Activated T-cell treated with anti-CD3 and anti-CD28 coated beads for 48 hours (primary cell): ENCODE data around the gene EFHC1.
"Not testable (repeated sequence)": the region's sequence is repeated elsewhere in the genome, so short reads cannot be mapped to it uniquely, and the experiment has no call there.

Experiments
- DNase-seq: peaks from one replicate; pipeline ENCODE4 v3.0.0-alpha.2; 2020; ENCODE audit warnings: low read depth

EFHC1 gene

DNA sequence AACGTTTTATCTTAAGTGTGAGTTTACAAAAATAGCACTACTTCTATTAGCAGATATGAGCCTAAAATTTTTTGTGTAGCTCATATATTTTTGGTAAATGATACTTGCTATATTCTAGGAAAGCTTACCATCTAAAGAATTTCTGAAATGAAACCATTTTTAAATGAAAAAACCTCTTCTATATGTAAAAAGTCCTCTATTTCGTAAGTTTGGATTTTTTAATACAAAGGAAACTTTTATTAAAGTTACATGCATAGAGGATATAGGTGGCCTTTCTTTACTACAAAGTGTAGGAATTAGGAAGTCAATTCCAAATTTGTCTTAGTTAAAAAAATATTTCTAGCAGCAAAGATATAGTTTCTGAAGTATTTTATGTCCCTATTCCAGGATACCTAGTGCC, 18.8 kb downstream of the EFHC1 start:
- DNase-seq, result no peak

DNA sequence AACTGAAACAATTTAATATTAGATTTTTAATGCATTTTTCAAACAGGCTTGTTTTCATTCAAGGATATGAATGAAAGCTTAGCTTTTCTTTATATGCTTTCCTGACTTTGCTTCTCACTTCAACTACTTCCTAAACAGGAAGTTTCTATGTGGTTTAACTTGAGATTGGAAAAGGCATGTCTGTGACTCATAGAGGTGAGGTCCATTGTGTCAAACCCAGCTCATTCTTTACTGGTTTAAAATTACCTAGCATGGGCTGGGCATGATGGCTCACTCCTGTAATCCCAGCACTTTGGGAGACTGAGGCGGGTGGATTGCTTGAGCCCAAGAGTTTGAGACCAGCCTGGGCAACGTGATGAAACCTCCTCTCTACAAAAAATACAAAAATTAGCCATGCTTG, 34.4 kb downstream of the EFHC1 start:
- DNase-seq, result no peak

DNA sequence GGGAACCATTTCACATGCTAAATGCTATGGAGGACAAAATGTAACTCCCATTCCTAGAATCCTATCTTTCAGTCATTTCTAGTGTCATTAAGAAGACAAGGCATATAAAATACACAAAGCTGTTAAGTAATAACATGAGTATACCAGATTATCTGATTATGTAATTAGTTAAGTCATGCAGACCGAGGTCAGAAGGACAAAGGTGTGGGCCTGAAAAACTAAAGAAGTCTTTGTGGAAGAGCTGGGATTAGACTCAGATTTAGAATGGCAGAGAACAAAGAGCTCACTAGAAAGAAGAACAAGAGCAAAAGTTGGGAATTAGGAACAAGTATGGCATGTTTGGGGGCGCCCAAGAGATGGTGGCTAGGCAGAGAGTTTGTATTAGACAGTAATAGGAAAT, 37.0 kb downstream of the EFHC1 start:
- no peak for DNase-seq

DNA sequence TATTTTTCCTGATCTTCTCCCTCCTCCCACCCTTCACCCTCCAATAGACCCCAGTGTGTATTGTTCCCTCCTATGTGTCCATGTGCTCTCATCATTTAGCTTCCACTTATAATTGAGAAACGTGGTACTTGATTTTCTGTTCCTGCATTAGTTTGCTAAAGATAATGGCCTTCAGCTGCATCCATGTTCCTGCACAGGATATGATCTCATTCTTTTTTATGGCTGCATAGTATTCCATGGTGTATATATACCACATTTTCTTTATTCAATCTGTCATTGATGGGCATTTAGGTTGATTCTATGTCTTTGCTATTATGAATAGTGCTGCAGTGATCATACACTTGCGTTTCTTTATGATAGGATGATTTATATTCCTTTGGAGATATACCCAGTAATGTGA, 41.1 kb downstream of the EFHC1 start:
- not testable (repeated sequence) for DNase-seq

DNA sequence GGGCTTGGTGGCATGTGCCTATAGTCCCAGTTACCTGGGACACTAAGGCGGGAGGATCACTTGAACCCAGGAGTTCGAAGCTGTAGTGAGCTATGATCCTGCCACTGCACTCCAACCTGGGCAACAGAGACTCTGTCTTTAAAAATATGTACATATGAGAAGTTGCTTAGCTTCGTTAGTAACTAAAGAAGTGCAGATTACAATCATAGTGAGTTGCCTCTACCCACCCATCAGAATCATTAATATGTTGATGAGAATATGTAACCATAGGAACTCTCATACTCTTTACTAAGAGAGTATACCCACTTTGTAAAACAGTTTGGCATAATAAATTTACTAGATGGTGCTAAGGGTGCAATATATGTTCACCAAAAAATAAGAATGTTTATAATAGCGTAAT, 54.0 kb downstream of the EFHC1 start:
- DNase-seq, result no peak

DNA sequence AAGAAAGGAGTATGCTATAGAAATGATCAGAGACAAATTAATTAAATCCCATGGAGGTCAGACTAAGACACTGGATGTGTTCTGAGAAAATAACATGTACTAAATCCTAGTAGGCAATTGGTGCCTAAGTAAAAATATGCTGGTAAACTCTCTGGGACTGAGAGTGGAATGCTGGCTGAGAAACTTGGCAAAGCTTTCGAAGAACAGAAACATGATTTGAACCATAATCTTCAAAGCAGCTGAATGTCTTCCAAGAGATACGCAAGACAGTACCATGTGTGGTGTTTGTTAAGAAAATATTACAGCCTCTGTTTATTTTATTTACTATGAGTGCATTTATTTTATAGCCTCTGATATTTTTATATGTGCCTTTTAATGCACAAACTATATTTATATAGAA, 55.2 kb downstream of the EFHC1 start:
- DNase-seq, result no peak

DNA sequence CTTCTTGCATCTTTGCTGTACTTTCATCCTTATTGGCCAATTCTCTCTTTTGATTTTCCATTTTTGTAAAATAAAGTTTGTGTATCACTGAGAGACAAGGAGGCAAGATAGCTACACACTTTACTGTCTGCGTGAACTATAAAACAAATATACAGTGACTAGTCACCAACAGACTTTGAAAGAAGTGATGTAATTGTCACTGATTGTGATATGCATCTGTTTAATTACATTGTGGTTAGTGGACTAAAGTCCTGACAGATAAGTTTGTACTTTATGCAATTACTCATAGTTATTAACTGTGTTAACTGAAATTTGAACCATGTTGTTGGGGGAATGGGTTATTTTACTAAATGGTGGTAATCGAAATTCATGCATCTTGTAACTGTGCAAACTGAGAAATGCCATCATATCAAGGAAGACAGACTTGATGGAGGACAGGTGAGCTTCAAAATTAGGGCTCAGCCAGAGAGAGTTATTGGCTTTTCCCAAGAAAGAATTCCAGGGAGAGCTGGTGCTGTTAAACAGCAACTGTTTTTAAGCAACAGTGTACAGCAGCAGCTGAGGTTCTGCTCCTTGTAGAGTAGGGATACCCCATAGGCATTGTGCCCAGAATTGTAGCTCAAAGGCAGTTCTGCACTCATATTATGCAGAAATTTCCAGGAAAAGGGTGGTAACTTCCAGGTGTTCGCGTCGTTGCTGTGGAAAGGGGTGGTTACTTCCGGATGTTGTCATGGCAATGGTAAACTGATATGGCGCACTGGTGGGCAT, 62.9 kb downstream of the EFHC1 start:
- DNase-seq, result no peak

DNA sequence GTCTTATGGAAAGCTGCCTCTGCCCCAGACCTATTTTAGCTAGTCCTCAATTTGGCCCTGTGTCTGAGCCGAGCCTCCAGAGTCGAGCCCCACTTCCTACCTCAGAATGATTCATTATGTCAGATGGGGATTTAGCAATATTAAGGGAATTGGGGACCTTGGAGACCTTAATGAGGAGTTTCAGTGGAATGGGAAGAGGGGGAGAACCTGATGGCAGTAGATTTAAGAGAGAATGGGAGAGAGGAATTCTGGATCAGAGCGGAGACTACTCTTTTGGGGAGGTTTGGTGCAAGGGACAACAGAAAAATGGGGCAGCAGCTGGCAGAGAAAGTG, 63.5 kb downstream of the EFHC1 start:
- no peak for DNase-seq

DNA sequence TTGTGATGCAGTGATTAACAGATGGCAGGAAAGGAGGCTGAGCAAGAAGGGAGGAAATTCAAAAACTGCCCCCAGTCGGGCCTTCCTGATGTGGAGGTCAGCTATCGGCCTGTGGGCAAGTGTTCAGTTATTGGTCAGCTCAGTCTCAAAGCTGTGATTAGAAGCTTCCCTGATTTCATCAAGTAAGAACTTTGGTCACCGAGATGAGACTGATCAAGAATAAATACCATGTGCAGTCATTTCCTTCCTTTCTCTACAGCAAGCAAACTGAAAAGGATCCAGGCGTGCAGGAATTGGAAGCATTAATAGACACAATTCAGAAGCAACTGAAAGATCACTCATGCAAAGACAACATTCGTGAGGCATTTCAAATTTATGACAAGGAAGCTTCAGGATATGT, 69.7 kb downstream of the EFHC1 start:
- DNase-seq, result no peak

DNA sequence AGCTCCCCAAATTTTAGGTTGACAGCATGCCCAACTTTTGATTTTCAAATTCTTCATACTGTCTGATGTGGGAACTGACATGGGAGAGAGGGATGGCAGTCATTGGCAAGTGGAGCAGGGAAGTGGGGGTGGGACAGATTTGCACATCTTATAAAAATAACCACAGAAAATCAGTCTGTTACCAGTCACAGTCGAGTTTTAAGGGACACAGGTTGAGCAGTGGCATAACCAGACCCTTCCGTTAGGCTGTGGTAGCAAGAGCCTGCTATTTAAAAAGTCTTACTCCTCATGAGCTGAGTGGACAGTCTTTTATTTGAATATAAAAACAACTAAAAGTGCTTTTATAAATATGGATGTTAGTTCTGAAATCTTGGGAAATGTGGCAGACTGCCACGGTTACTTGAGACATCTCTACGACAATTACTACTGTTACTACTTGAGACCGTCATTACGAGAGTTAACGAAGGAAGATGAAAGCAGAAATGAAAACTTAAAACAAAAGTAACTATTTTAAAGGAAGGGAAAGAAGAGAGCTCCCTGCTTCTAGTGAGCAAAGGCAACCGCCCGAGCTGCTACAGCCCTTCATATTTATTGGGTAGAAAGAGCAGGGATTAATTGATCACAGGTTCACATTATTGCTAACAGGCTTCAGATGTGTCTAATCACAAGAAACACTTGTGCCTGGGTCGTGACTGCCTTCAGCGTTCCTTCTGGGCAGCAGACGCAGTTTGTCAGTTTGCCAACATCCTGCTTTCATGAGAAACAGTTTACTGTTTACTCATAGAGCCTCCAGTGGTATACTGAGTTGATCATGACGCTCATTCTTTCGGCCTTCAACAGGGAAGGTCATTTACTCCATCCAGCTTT, 71.3 kb downstream of the EFHC1 start:
- no peak for DNase-seq

DNA sequence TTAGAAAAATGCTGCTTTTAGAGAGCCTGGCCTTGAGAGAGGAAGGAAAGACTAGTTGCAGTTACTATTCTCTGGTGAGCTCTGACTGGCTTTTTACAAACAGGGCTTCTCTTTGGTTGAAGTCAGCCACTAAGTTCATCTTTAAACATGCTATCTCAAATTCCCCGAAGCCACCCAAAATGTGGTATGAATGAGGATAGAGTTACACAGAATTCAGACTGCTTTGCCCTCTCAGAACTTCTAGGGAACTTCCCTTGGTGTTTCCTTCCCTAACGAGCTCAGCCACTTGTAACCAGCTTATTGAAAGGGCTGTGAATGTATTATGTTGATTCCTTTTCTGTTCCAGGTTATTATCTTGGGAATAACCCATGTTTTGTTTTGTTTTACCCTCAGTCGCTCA, 73.5 kb downstream of the EFHC1 start:
- DNase-seq, result no peak

DNA sequence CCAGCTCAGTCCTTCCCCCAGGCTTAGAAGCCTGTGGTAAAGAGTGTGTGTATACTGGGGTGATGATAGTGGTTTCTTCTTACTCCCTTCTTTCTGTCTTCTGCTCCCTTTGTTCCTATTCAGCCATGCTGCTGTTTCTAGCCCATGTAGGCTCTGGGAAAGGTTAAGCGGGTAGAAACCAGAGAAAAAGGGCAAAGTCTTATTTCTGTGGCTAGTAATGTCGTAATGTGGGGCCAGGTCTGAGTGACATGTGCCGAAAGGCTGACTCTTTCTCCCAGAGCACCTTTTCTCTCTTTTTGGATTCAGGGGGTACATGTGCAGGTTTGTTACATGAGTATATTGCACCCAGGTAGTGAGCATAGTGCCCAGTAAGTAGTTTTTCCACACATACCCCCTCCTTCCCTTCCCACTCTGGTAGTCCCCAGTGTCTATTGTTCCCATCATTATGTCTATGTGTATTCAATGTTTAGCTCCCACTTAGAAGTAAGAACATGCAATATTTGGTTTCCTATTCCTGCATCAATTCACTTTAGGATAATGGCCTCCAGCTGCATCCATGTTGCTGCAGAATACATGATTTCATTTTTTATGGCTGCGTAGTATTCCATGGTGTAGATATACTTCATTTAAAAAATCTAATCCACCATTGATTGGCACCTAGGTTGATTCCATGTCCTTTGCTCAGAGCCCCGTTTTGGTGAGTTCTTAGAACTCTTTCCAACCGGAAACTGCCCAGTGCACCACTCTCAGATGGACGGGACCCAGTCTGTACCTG, 74.3 kb downstream of the EFHC1 start:
- DNase-seq, result no peak

DNA sequence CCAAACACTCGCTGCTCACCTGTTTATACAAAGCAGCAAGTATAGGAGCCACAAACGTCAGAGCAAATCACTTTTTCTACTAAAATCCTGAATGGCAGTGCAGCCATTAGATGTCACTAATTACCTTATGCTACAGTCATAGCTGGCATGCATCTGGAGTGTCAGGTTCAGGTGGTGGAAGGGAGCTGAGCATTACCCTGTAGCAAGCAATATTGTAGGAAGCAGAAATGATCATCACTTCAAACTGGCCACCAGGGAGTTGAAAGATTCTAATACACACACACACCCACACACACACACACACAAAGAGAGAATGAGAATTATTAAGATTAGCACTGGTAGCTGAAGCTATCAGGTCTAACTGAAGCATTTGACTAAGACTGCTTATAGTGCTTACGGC, 75.8 kb downstream of the EFHC1 start:
- no peak for DNase-seq

DNA sequence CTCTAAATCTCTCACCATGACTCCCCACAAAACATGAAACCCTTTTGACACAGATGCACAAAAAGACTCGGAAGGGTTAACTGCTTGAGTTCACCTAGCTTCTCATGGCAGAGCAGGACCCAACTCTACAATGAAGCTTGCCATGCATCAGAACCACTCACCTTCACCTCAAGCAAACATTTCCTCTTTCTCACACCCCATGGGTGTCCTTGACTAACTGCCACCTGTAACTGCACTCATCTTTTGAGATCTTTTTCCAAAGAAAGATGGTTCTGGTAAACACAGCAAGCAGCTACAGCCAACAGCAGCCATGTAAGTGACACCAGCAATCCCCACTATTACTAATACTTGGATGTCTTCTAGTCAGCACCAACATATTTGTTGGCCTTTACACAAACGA, 76.5 kb downstream of the EFHC1 start:
- no peak for DNase-seq

DNA sequence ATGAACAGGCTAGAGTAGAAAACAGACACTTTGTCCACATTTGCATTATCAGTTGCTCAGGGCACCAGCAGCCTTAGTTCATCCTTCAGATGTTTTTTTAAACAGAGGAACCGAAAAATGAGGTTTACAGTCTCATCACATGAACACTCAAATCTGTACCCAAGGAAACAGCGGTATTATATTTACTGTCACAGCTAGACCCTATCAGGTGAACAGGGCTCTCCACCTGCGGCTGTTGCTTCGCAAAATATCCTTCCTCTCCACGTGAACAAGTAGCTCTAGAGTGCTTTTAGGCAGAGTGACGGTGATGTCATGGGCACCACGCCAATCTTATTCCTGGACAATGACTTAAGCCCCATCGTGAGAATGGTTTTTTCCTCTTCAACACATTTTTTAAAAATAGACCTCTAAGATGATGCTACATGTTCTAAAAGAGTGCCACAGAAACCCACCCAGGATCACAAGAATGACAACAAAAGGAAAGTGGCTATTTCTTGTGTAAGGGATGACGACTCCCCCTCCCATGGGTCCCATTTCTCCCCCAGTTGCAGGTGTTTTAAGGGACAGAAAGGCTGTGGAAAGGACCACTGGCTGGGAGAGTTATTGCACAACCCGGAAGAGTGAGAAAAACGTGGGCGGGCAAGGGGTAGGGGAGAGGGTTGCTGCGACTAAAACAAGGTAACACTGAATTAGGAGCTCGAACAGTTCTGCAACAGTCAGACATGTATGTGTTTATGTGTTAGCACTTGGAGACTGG, 77.7 kb downstream of the EFHC1 start:
- no peak for DNase-seq

DNA sequence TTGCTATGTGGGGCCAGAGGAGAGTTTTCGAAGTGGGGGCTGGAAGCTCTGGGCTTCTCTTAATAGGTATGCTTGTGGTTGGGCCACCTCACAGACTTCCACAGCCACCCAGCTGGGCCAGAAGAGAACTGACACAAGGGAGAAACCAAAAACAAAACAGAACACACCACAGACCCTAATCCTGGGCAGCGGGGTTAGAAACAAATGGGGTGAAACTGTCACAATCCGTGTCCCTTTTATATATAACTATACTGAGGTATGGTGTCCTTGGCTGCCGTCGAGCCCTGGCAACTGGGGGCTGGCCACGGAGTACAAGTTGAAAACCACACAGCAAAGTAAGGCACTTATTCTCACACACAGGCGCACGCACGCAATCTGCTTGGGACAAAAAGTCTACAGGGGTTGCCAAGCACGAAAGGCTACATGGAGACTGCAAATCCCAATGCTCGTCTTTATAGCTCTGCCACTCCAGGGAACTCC, 78.4 kb downstream of the EFHC1 start:
- DNase-seq, result no peak

DNA sequence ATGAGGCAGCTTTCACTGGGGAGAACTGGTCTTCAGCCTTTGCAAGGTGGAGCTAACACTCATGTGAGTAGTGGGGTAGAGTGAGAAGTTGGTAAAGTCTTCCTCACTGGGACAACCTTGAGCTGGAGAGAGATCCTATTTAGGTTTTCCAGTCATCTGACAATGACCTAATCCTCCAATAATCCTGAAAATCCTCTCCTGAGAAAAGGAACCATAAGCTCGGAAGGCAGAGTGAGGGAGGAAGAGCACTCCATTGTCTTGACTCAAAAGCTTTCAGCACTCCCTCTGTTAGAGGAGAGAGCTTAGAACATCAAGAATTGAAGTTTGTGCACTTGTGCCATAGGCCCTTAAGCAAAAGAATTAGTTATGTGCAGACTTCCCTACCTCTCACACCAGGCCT, 78.9 kb downstream of the EFHC1 start:
- DNase-seq, result no peak

DNA sequence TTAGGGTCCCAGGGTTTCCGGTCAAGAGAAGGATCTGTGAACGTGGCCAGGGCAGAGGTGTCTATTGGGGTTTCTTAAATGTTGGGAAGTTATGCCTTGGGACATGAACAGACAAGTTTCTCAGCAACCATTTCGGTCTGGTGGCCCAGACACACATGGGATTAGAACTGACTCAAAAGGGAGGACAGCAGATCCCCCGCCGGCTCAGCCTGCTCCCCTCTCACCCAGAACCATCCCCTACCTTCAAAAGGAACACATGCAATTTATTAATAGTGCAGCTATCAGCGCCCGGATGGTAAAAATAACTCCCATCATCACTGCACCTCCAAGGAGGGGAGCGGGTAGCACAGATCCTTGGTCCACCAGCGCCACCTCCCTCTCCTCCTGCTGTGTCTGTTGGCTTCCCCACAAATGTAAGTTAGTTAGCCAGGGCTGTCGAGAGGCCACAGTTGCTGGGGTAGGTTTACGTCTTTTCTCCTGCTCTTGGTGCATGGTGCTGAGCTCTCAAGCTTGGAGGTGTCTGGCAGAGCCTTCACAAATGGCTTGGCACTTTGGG, 79.6 kb downstream of the EFHC1 start:
- DNase-seq, result no peak

DNA sequence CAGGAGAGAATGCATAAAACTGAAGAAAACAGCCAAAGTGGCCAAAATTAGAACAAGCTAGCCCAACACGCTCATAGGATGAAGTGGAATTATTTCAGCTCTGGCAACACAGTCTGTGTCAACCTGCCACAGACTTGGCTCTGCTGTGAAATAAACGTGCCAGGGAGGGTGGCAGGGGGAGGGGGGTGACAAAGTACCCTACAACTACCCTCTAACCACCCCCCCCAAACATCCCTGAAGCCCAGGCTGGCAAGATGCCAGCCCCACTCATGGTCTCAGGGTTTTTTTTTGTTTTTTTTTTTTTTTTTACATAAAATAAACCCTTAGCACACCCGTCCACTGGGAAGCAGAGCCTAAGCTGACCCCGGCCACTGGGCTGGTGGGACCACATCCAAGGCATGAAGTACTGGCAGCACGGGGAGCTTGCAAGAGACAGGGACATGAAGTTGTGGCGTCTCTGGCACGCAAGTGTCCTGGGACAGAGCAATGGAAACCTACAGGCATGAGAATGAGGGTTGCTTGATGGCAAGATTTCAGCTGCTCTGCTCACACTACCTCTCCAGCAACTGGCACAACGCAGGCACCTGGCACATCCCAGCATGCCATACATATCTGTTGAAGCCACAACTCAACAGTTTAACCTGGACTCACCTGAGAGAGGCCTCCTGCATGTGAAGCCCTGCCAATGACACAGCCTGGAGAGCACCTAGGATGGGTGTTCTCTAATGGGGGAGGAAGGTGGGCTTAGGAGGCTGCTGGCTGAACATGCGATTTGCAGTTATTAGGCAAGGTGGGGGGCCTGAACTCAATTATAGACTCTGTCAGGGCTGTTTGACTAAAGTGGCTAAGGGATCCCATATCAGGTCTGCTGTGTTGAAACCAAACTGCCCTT, 80.3 kb downstream of the EFHC1 start:
- no peak for DNase-seq

DNA sequence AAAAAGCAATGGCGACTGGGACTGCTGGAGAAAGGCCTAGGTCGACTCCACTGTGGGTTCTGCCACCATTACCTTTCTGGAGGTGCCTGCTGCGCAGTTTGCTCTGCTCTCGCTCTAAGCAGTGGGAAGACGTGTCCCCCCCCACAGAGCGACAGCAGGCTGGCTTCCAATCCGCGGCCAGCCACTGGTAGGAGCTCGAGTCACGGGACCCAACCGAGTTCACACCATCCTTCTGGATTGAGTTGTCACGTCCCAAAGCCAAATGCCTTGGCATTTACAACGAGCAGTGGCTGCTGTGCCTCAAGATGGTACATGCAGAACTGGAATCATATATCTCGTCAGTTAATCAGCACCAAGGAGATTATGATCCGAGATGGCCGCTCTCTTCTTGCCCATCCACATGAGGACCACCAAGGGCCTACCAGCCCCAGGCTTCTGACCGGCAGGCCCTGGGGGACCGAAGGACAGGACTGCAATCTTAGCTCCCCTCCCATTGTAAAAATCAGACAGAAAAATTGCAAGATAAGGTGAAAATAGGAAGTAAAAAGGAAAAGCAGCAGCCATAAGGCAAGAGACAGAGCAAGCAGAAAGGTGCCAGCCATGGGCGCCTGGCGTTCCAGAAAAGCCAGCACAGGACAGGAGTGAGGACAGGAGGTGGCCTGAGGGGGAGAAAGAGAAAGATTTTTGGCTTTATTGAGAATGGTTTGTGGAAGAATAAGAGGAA, 82.3 kb downstream of the EFHC1 start:
- DNase-seq, result no peak
